Posterior vena cava (tissue), 2 donors: ENCODE measurements around the gene UBN2. TPM values are rescaled to one million over a fixed set of nuclear protein-coding genes. Genes with fewer than 3 reads are reported as not detected.
"Not testable (repeated sequence)": the region's sequence is repeated elsewhere in the genome, so short reads cannot be mapped to it uniquely, and the experiment has no call there.

Source experiments
- DNase-seq: peaks from one replicate; pipeline ENCODE4 v3.0.0-alpha.2; 2020; ENCODE audit warnings: low spot score
- intact Hi-C, 2 donors: fragments of 100-400 bp; cut with DNase I; formaldehyde crosslinking; loops; one replicate each; pipeline versions ENCODE4 v1.14.1 to v1.14.2; 2022 to 2023
- long read RNA-seq, 2 donors: library from polyadenylated mRNA; unstranded; transcript quantifications; one replicate each; pipeline ENCODE4 v2.0.0, GENCODE V29; 2020 to 2021
- total RNA-seq, 2 donors: library from RNA; stranded (reverse); fragmentation: NEBNext Ultra II Directional; extraction: Animal tissue kit (Norgen Biotek cat#: 25700); gene quantifications; one replicate each; pipeline ENCODE4 v1.2.1, GENCODE V29; 2021
- donor health status: DM: yes; HTN: yes; CAD: no.
- donor health status: DM: yes; HTN: yes; CAD: no.

The UBN2 gene
- total RNA-seq = 10 to 100 TPM; 18.8 to 19.3 TPM
- long read RNA-seq, donor 1, partial matches to known transcripts = 1 of 2 reads
- long read RNA-seq, donor 1, other reads (novel, unspliced or antisense) = 1 of 2 reads
- long read RNA-seq, donor 2 = 0 reads

- intact Hi-C loops = no loop called here
Measured at GRCh38 chr7:139230774-139231512, at the start of gene UBN2. UBN2 (plus strand) TSS chr7:139231237; CDS start chr7:139231485, 248 bp downstream.

GRCh38 chr7:139181404-139181803, 49.6 kb upstream of the UBN2 start:
- intact Hi-C loops = no loop called here
- DNase-seq = no peak

More at GRCh38 chr7:139230774-139231512, at the start of gene UBN2:
- DNase-seq = peak; percentile 99

- no peak for DNase-seq
- intact Hi-C loops = no loop called here
Measured at GRCh38 chr7:139182363-139182762, 48.7 kb upstream of the UBN2 start.

- intact Hi-C loops = no loop called here
- no peak for DNase-seq
Measured at GRCh38 chr7:139183251-139183650, 47.8 kb upstream of the UBN2 start.

- no peak for DNase-seq
- intact Hi-C loops = no loop called here
Measured at GRCh38 chr7:139183878-139184338, 47.1 kb upstream of the UBN2 start.

- DNase-seq = no peak
- intact Hi-C loops = no loop called here
Measured at GRCh38 chr7:139186146-139186545, 44.9 kb upstream of the UBN2 start.

- intact Hi-C loops = no loop called here
- DNase-seq = no peak
Measured at GRCh38 chr7:139189357-139189756, 41.7 kb upstream of the UBN2 start.

- DNase-seq = no peak
- intact Hi-C loops = no loop called here
Measured at GRCh38 chr7:139192014-139192706, 38.9 kb upstream of the UBN2 start.

- no peak for DNase-seq
- intact Hi-C loops = no loop called here
Measured at GRCh38 chr7:139200382-139200781, 30.7 kb upstream of the UBN2 start.

GRCh38 chr7:139203992-139204391, 27.0 kb upstream of the UBN2 start:
- intact Hi-C loops = loop anchor here in 1 of 2 donors (2.0 kb wide), 1 partner anchor 49 kb away; no protein-coding TSS in a partner anchor
- no peak for DNase-seq

- intact Hi-C loops = no loop called here
- DNase-seq = no peak
Measured at GRCh38 chr7:139205843-139206242, 25.2 kb upstream of the UBN2 start.

- DNase-seq = no peak
- intact Hi-C loops = no loop called here
Measured at GRCh38 chr7:139212133-139212532, 18.9 kb upstream of the UBN2 start.

GRCh38 chr7:139213489-139213888, 17.5 kb upstream of the UBN2 start:
- DNase-seq, intact Hi-C loops: not testable (repeated sequence)

GRCh38 chr7:139218173-139218572, 12.9 kb upstream of the UBN2 start:
- intact Hi-C loops = no loop called here
- DNase-seq = no peak

GRCh38 chr7:139224219-139224618, 6.8 kb upstream of the UBN2 start:
- no peak for DNase-seq
- intact Hi-C loops = no loop called here

- DNase-seq, intact Hi-C loops: not testable (repeated sequence)
Measured at GRCh38 chr7:139224836-139225235, 6.2 kb upstream of the UBN2 start.

- intact Hi-C loops, DNase-seq: not testable (repeated sequence)
Measured at GRCh38 chr7:139225286-139226157, 5.5 kb upstream of the UBN2 start.

GRCh38 chr7:139226158-139226515, 4.9 kb upstream of the UBN2 start:
- intact Hi-C loops, DNase-seq: not testable (repeated sequence)

GRCh38 chr7:139226988-139227488, 4.0 kb upstream of the UBN2 start:
- DNase-seq, intact Hi-C loops: not testable (repeated sequence)
